HG03565 (cell line): ENCODE data around the gene ZGRF1.
"Not testable (repeated sequence)": the region's sequence is repeated elsewhere in the genome, so short reads cannot be mapped to it uniquely, and the experiment has no call there.

Experiments used
- ATAC-seq: cut with Tn5 transposase; IDR thresholded peaks from one replicate; pipeline ENCODE4 v1.9.1; 2021; ENCODE audit warnings: mild to moderate bottlenecking, moderate library complexity; ENCODE audit not compliant: unreplicated experiment

Gene ZGRF1

GRCh38 chr4:112560084-112560483, 76.6 kb downstream of the ZGRF1 start:
- peak; percentile 56 for ATAC-seq

GRCh38 chr4:112559053-112559452, 77.7 kb downstream of the ZGRF1 start:
- no peak for ATAC-seq

- no peak for ATAC-seq
These were observed 78.9 kb downstream of the ZGRF1 start for GRCh38 chr4:112557676-112558411.

- not testable (repeated sequence) for ATAC-seq
These were observed 82.4 kb downstream of the ZGRF1 start for GRCh38 chr4:112554271-112554670.

- ATAC-seq = no peak
These were observed 84.0 kb downstream of the ZGRF1 start for GRCh38 chr4:112552668-112553067.

GRCh38 chr4:112550728-112551127, 86.0 kb downstream of the ZGRF1 start:
- no peak for ATAC-seq

GRCh38 chr4:112546476-112546875, 90.2 kb downstream of the ZGRF1 start:
- no peak for ATAC-seq

GRCh38 chr4:112545346-112545745, 91.4 kb downstream of the ZGRF1 start:
- no peak for ATAC-seq

- ATAC-seq = no peak
These were observed 96.0 kb downstream of the ZGRF1 start for GRCh38 chr4:112540695-112541094.

GRCh38 chr4:112536123-112536522, 100.6 kb downstream of the ZGRF1 start:
- no peak for ATAC-seq

GRCh38 chr4:112532267-112532666, 104.4 kb downstream of the ZGRF1 start:
- ATAC-seq = no peak

GRCh38 chr4:112531146-112531545, 105.6 kb downstream of the ZGRF1 start:
- ATAC-seq = no peak

GRCh38 chr4:112526061-112526460, 110.6 kb downstream of the ZGRF1 start:
- no peak for ATAC-seq

- peak; percentile 81 for ATAC-seq
These were observed 112.8 kb downstream of the ZGRF1 start for GRCh38 chr4:112523764-112524505.

GRCh38 chr4:112523008-112523721, 113.5 kb downstream of the ZGRF1 start:
- ATAC-seq = no peak

- ATAC-seq = not testable (repeated sequence)
These were observed 114.3 kb downstream of the ZGRF1 start for GRCh38 chr4:112522431-112522830.

GRCh38 chr4:112521123-112522023, 115.3 kb downstream of the ZGRF1 start:
- ATAC-seq = no peak

- ATAC-seq = no peak
These were observed 116.0 kb downstream of the ZGRF1 start for GRCh38 chr4:112520598-112521122.

GRCh38 chr4:112519689-112520597, 116.8 kb downstream of the ZGRF1 start:
- no peak for ATAC-seq
